ENCODE results near the gene EGR4. TPM values are rescaled to one million over a fixed set of nuclear protein-coding genes. Genes with fewer than 3 reads are reported as not detected.

EGR4 gene
- total and polyA plus RNA-seq, 2 of the 4 experiments (the other 2 are of a cell fraction) = not detected

- H3K27ac ChIP-seq (ENCODE audit: insufficient read depth, low read length) = no peak overlapping the region
- H4K91ac ChIP-seq (ENCODE audit: insufficient read depth, low read depth, low read length) = no peak overlapping the region
- no peak overlapping the region for H4K5ac ChIP-seq (ENCODE audit: low read depth, low read length)
- dilution Hi-C loops (cut with HindIII; ENCODE audit: low sequenced_read_pairs, unreplicated experiment) (no loop called here), in situ Hi-C loops (cut with MboI; ENCODE audit: low sequenced_read_pairs) (no loop called here), intact Hi-C loops (cut with micrococcal nuclease) (no loop called here)
- no peak overlapping the region for H2BK15ac ChIP-seq (ENCODE audit: low read depth, low read length)
- no peak overlapping the region for H3K4me2 ChIP-seq (ENCODE audit: low read depth, low read length)
- H2BK120ac ChIP-seq (ENCODE audit: low read depth, low read length) = no peak overlapping the region
- no peak overlapping the region for H3K23ac ChIP-seq (ENCODE audit: low read depth, low read length)
- H3K79me1 ChIP-seq (ENCODE audit: low read depth in 1 of 2, low read length in 2 of 2) = no peaks in the 10 kb centered on the region
- no peaks in the 10 kb centered on the region for H3K9me1 ChIP-seq (ENCODE audit: insufficient read depth, low read length)
- no TSS peak for BruUV-seq (replicated peaks)
- H3K4me3 ChIP-seq (ENCODE audit: insufficient read depth, low read depth, low read length) = no peak overlapping the region
- CTCF ChIA-PET = no interaction called here
- TF ChIP-seq, protein P1, sequence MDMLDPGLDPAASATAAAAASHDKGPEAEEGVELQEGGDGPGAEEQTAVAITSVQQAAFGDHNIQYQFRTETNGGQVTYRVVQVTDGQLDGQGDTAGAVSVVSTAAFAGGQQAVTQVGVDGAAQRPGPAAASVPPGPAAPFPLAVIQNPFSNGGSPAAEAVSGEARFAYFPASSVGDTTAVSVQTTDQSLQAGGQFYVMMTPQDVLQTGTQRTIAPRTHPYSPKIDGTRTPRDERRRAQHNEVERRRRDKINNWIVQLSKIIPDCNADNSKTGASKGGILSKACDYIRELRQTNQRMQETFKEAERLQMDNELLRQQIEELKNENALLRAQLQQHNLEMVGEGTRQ (IDR thresholded peaks at IDR 0.05; ENCODE audit: low read depth, low read length) = no peak
- TF ChIP-seq RAD21 (IDR thresholded peaks at IDR 0.05; ENCODE audit: low read length) = no peak
- no peak for TF ChIP-seq RCOR1 (IDR thresholded peaks at IDR 0.05; ENCODE audit: insufficient replicate concordance, low read length)
- no peak for TF ChIP-seq RFX5 (IDR thresholded peaks at IDR 0.05; ENCODE audit: low read depth, low read length)
- H3K9ac ChIP-seq (ENCODE audit: low read depth, low read length) = no peak overlapping the region
- no peak for ATAC-seq (ENCODE audit: low read depth)
- DNase-seq = no peak
- POLR2A ChIA-PET (ENCODE audit: unreplicated experiment) = no interaction called here
- no peak overlapping the region for H3K18ac ChIP-seq (ENCODE audit: low read depth, low read length)
- H2AK9ac ChIP-seq (replicated peaks; ENCODE audit: low read depth, low read length, poor library complexity) = no peak overlapping the region
- no peaks in the 10 kb centered on the region for H4K20me1 ChIP-seq (ENCODE audit: insufficient read depth, low read length)
- H3K14ac ChIP-seq (replicated peaks; ENCODE audit: low read depth, low read length) = no peak overlapping the region
- no peak overlapping the region for H2BK5ac ChIP-seq (ENCODE audit: low read depth, low read length, poor library complexity, severe bottlenecking)
- peaks cover 58% of the 10 kb centered on the region for H3K27me3 ChIP-seq (ENCODE audit: control insufficient read depth, insufficient read depth, low read length)
- no peaks in the 10 kb centered on the region for H3K36me3 ChIP-seq (ENCODE audit: control insufficient read depth, insufficient read depth, low read length)
- H3K4ac ChIP-seq (ENCODE audit: low read depth, low read length) = no peak overlapping the region
- no peak overlapping the region for H2BK20ac ChIP-seq (ENCODE audit: low read depth, low read length)
- H2AK5ac ChIP-seq (ENCODE audit: low read depth, low read length) = no peak overlapping the region
- no peaks in the 10 kb centered on the region for H3K9me3 ChIP-seq (ENCODE audit: control insufficient read depth, insufficient read depth, low read length)
- H2AFZ ChIP-seq (replicated peaks; ENCODE audit: low read length, poor library complexity) = no peak overlapping the region
- no peaks in the 10 kb centered on the region; the same call in 1 of the 2 replicates for H3K4me1 ChIP-seq (ENCODE audit: control insufficient read depth, insufficient read depth, low read length)
- H4K8ac ChIP-seq (ENCODE audit: low read depth in 2 of 2, low read length in 2 of 2) = no peak overlapping the region
- WGBS, 2 experiments (ENCODE audit: extremely low coverage in 2 of 2, insufficient read length in 1 of 2) = no CpG with 5 or more reads among the region's 2 CpGs
- H3K56ac ChIP-seq (ENCODE audit: extremely low read depth, insufficient read depth, low read length) = no peak overlapping the region
Observed at GRCh38 chr2:73297151-73297559, 3.8 kb upstream of the EGR4 start.

All from IMR-90 (cell line).